ENCODE data around the gene PTH2.

Gene PTH2

GRCh38 chr19:49425178-49425577 lies 1.9 kb upstream of the PTH2 start, which contains the start of gene GFY:
GFY (plus strand) TSS chr19:49425388; CDS start chr19:49426431, 1,043 bp downstream.
- H2AFZ ChIP-seq (ENCODE audit: low read length) = no peak within 1 kb of the TSS
- H3K9me3 ChIP-seq (replicated peaks; ENCODE audit: insufficient read depth, low read length) = no peaks in the 10 kb centered on the region
- no peak within 1 kb of the TSS for H3K4me3 ChIP-seq (ENCODE audit: low read length)
- no peak within 1 kb of the TSS for H3K9ac ChIP-seq (ENCODE audit: low read length)
- no peak for DNase-seq
- no peaks in the 10 kb centered on the region for H3K36me3 ChIP-seq (replicated peaks; ENCODE audit: insufficient read depth, low read length)
- H3K9me2 ChIP-seq (replicated peaks; ENCODE audit: insufficient read depth, low read length) = no peaks in the 10 kb centered on the region
- H3K4me2 ChIP-seq (ENCODE audit: low read depth, low read length) = no peak within 1 kb of the TSS
- H3K4me1 ChIP-seq (ENCODE audit: low read length) = 0 out of 2 replicates have a peak, but pooled peaks cover 3% of the 10 kb centered on the region
- no peaks in the 10 kb centered on the region for H3K79me2 ChIP-seq (ENCODE audit: low read length)
- peaks cover 99% of the 10 kb centered on the region for H3K27me3 ChIP-seq (replicated peaks; ENCODE audit: insufficient read depth, low read length)
- H3F3A ChIP-seq (ENCODE audit: insufficient read depth, low read length) = no peaks in the 10 kb centered on the region
- no peaks in the 10 kb centered on the region for H4K20me1 ChIP-seq (ENCODE audit: insufficient read depth, low read length)
- no peak within 1 kb of the TSS for H3K27ac ChIP-seq (ENCODE audit: low read length)
- no peak for TF ChIP-seq EZH2phosphoT487 (IDR thresholded peaks at IDR 0.05; ENCODE audit: low read length)
- TF ChIP-seq EZH2 (optimal IDR thresholded peaks at IDR 0.05; ENCODE audit: low read depth, low read length) = no peak
- TF ChIP-seq CTCF (IDR thresholded peaks at IDR 0.05; ENCODE audit: low read length) = no peak

GRCh38 chr19:49423985-49424303 lies 703 bp upstream of the PTH2 start:
- H4K20me1 ChIP-seq (ENCODE audit: insufficient read depth, low read length) = no peaks in the 10 kb centered on the region
- H3K9me3 ChIP-seq (replicated peaks; ENCODE audit: insufficient read depth, low read length) = no peaks in the 10 kb centered on the region
- H3F3A ChIP-seq (ENCODE audit: insufficient read depth, low read length) = no peaks in the 10 kb centered on the region
- TF ChIP-seq EZH2phosphoT487 (IDR thresholded peaks at IDR 0.05; ENCODE audit: low read length) (no peak), EZH2 (optimal IDR thresholded peaks at IDR 0.05; ENCODE audit: low read depth, low read length) (no peak), CTCF (IDR thresholded peaks at IDR 0.05; ENCODE audit: low read length) (no peak)
- H3K4me3 ChIP-seq (ENCODE audit: low read length) = no peak overlapping the region
- no peaks in the 10 kb centered on the region for H3K79me2 ChIP-seq (ENCODE audit: low read length)
- no peak overlapping the region for H2AFZ ChIP-seq (ENCODE audit: low read length)
- H3K9ac ChIP-seq (ENCODE audit: low read length) = no peak overlapping the region
- H3K27ac ChIP-seq (ENCODE audit: low read length) = no peak overlapping the region
- no peak overlapping the region for H3K4me2 ChIP-seq (ENCODE audit: low read depth, low read length)
- H3K36me3 ChIP-seq (replicated peaks; ENCODE audit: insufficient read depth, low read length) = no peaks in the 10 kb centered on the region
- DNase-seq = no peak
- peaks cover 99% of the 10 kb centered on the region for H3K27me3 ChIP-seq (replicated peaks; ENCODE audit: insufficient read depth, low read length)
- 0 out of 2 replicates have a peak, but pooled peaks cover 3% of the 10 kb centered on the region for H3K4me1 ChIP-seq (ENCODE audit: low read length)
- no peaks in the 10 kb centered on the region for H3K9me2 ChIP-seq (replicated peaks; ENCODE audit: insufficient read depth, low read length)

- no peak overlapping the region for H3K27ac ChIP-seq (ENCODE audit: low read length)
- no peaks in the 10 kb centered on the region for H3K36me3 ChIP-seq (replicated peaks; ENCODE audit: insufficient read depth, low read length)
- DNase-seq = peak; percentile 30
- no peaks in the 10 kb centered on the region for H3K79me2 ChIP-seq (ENCODE audit: low read length)
- H2AFZ ChIP-seq (ENCODE audit: low read length) = peak overlapping the region; percentile 27; the same call in 1 of the 2 replicates
- H3K9me3 ChIP-seq (replicated peaks; ENCODE audit: insufficient read depth, low read length) = no peaks in the 10 kb centered on the region
- peaks cover 99% of the 10 kb centered on the region for H3K27me3 ChIP-seq (replicated peaks; ENCODE audit: insufficient read depth, low read length)
- H3F3A ChIP-seq (ENCODE audit: insufficient read depth, low read length) = no peaks in the 10 kb centered on the region
- TF ChIP-seq EZH2 (optimal IDR thresholded peaks at IDR 0.05; ENCODE audit: low read depth, low read length) (no peak), EZH2phosphoT487 (IDR thresholded peaks at IDR 0.05; ENCODE audit: low read length) (peak; percentile 59; the same call in 1 of the 2 replicates), CTCF (IDR thresholded peaks at IDR 0.05; ENCODE audit: low read length) (peak; percentile 47)
- H4K20me1 ChIP-seq (ENCODE audit: insufficient read depth, low read length) = no peaks in the 10 kb centered on the region
- no peaks in the 10 kb centered on the region for H3K9me2 ChIP-seq (replicated peaks; ENCODE audit: insufficient read depth, low read length)
- H3K9ac ChIP-seq (ENCODE audit: low read length) = no peak overlapping the region
- 0 out of 2 replicates have a peak overlapping the region, but pooled peaks have one; percentile 23 for H3K4me3 ChIP-seq (ENCODE audit: low read length)
- peak overlapping the region; percentile 81 for H3K4me2 ChIP-seq (ENCODE audit: low read depth, low read length)
- 0 out of 2 replicates have a peak, but pooled peaks cover 3% of the 10 kb centered on the region for H3K4me1 ChIP-seq (ENCODE audit: low read length)
These were observed 702 bp downstream of the PTH2 start for GRCh38 chr19:49422407-49423070.

All from MM.1S (cell line).